Measurements from ENCODE around the gene IRF2BP1. TPM values are rescaled to one million over a fixed set of nuclear protein-coding genes. Genes with fewer than 3 reads are reported as not detected.
A peak's percentile ranks its signal among the peaks of the same experiment; 100 is the strongest.

Gene IRF2BP1
- polyA plus RNA-seq, 1 experiment = 11.9 TPM

DNA sequence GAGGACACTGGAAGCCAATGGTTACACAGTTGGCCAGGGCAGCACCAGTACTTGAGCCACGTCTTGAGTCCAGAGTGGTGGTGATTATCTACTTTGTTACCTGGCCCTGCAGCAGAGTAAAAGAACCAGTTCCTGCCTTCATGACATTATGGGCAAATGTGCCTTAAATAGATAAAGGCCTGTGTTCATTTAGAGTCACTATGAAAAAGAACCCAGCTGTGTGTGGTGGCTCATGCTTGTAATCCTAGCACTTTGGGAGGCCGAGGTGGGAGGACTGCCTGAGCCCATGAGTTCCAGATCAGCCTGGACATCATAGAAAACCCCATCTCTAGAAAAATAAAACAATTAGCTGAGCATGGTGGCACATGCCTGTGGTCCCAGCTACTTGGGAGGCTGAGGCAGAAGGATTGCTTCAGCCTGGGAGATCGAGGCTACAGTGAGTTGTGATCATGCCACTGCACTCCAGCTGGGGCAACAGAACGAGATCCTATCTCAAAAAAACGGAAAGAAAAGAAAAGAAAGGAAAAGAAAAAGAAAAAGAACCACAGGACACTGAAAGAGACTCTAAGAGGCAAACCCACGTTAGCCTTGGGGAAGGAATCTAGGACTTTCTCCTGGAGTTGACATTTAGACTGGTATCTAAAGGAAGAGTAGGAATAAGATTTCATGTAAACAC lies 3.4 kb upstream of the IRF2BP1 start:
- H3K27me3 ChIP-seq (ENCODE audit: control insufficient read depth, insufficient read depth, low read length) = no peaks in the 10 kb centered on the region
- no peak for DNase-seq (ENCODE audit: low read depth)
- CTCF ChIA-PET = no interaction called here
- no peaks in the 10 kb centered on the region; the same call in 1 of the 2 replicates for H3K36me3 ChIP-seq (ENCODE audit: control insufficient read depth, insufficient read depth, low read length)
- TF ChIP-seq, protein P1, sequence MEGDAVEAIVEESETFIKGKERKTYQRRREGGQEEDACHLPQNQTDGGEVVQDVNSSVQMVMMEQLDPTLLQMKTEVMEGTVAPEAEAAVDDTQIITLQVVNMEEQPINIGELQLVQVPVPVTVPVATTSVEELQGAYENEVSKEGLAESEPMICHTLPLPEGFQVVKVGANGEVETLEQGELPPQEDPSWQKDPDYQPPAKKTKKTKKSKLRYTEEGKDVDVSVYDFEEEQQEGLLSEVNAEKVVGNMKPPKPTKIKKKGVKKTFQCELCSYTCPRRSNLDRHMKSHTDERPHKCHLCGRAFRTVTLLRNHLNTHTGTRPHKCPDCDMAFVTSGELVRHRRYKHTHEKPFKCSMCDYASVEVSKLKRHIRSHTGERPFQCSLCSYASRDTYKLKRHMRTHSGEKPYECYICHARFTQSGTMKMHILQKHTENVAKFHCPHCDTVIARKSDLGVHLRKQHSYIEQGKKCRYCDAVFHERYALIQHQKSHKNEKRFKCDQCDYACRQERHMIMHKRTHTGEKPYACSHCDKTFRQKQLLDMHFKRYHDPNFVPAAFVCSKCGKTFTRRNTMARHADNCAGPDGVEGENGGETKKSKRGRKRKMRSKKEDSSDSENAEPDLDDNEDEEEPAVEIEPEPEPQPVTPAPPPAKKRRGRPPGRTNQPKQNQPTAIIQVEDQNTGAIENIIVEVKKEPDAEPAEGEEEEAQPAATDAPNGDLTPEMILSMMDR (IDR thresholded peaks at IDR 0.05; ENCODE audit: insufficient read depth, low read depth, low read length) = no peak
- POLR2A ChIA-PET = no interaction called here
- no peak overlapping the region for H3K4me3 ChIP-seq (ENCODE audit: low read depth, low read length)

DNA sequence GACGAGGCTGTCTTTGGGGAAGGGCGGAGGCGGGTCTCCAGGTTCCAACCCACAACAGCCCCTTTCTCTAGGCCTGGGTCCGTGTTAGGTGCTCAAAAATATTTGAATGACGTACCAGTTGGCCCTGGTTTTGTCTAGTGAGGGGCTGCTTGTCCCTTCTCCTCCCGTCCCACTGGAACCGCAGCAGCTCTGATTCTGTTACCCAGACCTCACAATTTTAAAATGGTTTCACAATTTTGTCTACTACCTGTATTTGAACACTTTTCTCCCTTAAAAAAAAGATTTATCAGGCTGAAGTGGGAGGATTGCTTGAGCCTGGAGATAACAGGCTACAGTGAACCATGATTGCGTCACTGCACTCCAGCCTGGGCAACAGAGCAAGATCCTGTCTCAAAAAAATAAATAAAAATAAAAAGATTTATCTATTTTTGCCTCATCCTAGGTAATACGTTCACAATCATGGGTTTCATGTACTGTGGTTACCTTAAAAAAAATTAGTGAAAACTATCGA lies 1.3 kb upstream of the IRF2BP1 start:
- Histone ChIP-seq H3K27me3 (ENCODE audit: control insufficient read depth, insufficient read depth, low read length) (no peaks in the 10 kb centered on the region), H3K4me3 (ENCODE audit: low read depth, low read length) (peak overlapping the region; percentile 79), H3K36me3 (ENCODE audit: control insufficient read depth, insufficient read depth, low read length) (peaks cover 4% of the 10 kb centered on the region; the same call in 1 of the 2 replicates)
- no peak for DNase-seq (ENCODE audit: low read depth)
- TF ChIP-seq, protein P1 (IDR thresholded peaks at IDR 0.05; ENCODE audit: insufficient read depth, low read depth, low read length) = no peak
- ChIA-PET POLR2A (no interaction called here), CTCF (interaction anchor here (1.0 to 3.4 kb wide), 3 partner anchors 24 to 118 kb away, joined by 5 to 12 read pairs (median 6); partner anchors contain the start of genes SIX5 and SYMPK)

DNA sequence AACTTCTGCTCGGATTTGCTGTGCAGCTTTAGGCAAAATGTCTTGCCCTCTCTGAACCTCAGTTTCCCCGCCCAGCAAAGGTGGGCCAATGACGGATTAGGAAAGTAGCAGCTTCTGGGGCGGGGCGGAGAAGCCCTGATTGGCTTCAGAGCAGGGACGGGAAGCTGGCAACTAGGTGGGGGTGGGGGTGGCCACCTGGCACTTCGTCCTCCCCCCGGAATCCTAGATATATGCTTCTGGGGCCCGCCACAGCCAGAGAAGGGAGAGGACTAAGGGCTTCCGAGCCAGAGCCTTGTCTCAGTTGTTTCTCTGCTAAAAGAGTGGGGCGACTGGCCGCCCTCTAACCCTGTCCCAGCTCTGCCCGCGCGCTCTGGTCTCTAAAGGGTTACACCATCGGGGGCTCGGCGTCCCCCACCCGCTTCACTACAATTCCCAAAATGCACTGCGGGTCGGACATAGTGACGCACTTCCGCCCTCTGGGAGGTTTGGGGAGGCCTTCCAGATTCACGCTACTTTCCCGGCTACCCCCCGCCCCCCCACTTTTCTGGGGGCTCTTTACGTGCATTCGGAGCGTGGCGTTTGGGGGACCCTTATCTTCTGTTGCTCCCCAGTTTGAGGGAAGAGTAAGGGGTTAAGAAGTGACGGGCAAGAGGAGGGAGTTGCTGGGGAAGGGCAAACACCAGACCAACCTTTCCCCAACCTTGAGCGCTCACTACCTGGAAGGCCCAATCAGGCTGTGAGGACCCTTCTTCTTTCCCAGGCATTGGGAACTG lies 672 bp upstream of the IRF2BP1 start:
- POLR2A ChIA-PET = interaction anchor here (0.6 to 0.8 kb wide), 4 partner anchors 23 to 194 kb away, joined by 3 to 28 read pairs (median 5); partner anchors contain the start of gene SYMPK

DNA sequence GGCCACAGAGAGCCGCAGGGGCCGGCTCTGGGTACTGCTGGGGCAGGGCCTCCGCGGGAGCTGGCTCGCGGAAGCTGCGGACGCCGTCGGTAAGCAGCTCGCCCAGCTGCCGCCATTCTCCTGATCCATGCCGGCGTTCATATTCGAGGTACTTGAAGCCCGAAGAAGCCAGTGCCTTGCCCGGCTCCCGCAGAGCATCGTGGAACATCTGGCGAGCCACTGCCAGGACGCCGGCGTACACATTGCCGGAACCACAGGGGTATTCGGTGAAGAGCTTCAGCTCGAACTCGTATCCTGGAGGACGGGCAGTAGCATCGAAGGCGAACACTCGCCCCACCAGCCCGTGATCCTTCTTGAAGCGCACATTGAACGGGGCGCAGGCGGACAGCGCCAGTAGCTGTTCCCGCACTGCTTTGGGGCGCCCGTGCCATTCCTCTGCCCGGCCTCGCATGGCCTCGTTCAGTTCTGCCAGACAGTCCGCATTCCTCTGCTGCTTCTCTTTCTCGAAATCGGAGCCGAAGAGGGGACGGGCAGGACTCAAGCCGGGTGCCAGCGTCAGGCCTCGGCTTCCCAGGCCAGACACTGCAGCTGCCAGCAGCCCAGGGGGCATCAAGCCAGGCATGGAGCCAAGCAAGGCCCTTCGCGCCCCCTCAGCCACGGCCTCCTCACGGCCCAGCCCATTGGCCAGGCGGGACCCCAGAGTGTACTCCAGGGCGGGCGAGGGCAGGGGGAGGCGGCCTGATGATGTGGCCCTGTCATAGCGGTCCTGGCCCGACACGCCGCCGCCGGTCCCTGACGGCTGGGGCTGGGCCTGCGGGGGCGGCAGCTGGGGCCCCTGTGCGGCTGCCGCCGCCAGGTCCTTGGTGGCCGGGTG lies 1.0 kb downstream of the IRF2BP1 start:
- TF ChIP-seq, protein P1 (IDR thresholded peaks at IDR 0.05; ENCODE audit: insufficient read depth, low read depth, low read length) = no peak
- H3K36me3 ChIP-seq (ENCODE audit: control insufficient read depth, insufficient read depth, low read length) = peaks cover 4% of the 10 kb centered on the region; the same call in 1 of the 2 replicates
- H3K4me3 ChIP-seq (ENCODE audit: low read depth, low read length) = peak overlapping the region; percentile 79
- ChIA-PET CTCF (interaction anchor here (1.0 to 6.2 kb wide), 5 partner anchors 20 to 116 kb away, joined by 3 to 49 read pairs (median 6); partner anchors contain the start of genes FOXA3, SIX5 and SYMPK), POLR2A (no interaction called here)
- no peaks in the 10 kb centered on the region for H3K27me3 ChIP-seq (ENCODE audit: control insufficient read depth, insufficient read depth, low read length)
- DNase-seq (ENCODE audit: low read depth) = no peak

More for the DNA sequence above, 672 bp upstream of the IRF2BP1 start:
- TF ChIP-seq, protein P1 (IDR thresholded peaks at IDR 0.05; ENCODE audit: insufficient read depth, low read depth, low read length) = no peak
- peak; percentile 49 for DNase-seq (ENCODE audit: low read depth)
- peak overlapping the region; percentile 79 for H3K4me3 ChIP-seq (ENCODE audit: low read depth, low read length)
- CTCF ChIA-PET = interaction anchor here (0.7 to 3.4 kb wide), 6 partner anchors 11 to 117 kb away, joined by 3 to 12 read pairs (median 4); partner anchors contain the start of genes SIX5 and SYMPK
- peaks cover 4% of the 10 kb centered on the region; the same call in 1 of the 2 replicates for H3K36me3 ChIP-seq (ENCODE audit: control insufficient read depth, insufficient read depth, low read length)
- no peaks in the 10 kb centered on the region for H3K27me3 ChIP-seq (ENCODE audit: control insufficient read depth, insufficient read depth, low read length)

Data from BJ (cell line).